Measurements from ENCODE around the gene AKAP6.

The AKAP6 gene

GRCh38 chr14:32677129-32677780 is 348.2 kb downstream of the AKAP6 start:
- no peak overlapping the region for H3K4me3 ChIP-seq (ENCODE audit: low read depth, low read length)
- DNase-seq (ENCODE audit: low read depth) = no peak
- in situ Hi-C loops (cut with HindIII; ENCODE audit: low sequenced_read_pairs) = no loop called here
- TF ChIP-seq, protein P1, sequence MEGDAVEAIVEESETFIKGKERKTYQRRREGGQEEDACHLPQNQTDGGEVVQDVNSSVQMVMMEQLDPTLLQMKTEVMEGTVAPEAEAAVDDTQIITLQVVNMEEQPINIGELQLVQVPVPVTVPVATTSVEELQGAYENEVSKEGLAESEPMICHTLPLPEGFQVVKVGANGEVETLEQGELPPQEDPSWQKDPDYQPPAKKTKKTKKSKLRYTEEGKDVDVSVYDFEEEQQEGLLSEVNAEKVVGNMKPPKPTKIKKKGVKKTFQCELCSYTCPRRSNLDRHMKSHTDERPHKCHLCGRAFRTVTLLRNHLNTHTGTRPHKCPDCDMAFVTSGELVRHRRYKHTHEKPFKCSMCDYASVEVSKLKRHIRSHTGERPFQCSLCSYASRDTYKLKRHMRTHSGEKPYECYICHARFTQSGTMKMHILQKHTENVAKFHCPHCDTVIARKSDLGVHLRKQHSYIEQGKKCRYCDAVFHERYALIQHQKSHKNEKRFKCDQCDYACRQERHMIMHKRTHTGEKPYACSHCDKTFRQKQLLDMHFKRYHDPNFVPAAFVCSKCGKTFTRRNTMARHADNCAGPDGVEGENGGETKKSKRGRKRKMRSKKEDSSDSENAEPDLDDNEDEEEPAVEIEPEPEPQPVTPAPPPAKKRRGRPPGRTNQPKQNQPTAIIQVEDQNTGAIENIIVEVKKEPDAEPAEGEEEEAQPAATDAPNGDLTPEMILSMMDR (IDR thresholded peaks at IDR 0.05; ENCODE audit: low read depth, low read length, missing control alignments) = no peak

DNA sequence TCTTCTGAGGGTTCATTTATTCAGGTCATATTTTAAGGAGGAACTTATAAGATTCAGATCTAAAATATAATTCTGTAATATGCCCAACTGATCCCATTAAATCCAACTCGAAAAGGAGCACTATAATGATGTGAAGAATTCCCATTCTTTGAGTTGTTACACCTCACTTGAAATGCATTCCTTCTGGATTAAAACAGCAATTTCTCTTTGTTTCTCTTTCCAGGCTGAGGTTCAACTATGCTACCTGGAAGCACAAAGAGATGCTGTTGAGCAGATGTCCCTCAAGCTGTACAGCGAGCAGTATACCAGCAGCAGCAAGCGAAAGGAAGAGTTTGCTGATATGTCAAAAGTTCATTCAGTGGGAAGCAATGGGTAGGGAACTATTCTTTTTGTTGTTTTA is 349.0 kb downstream of the AKAP6 start:
- DNase-seq (ENCODE audit: low read depth) = no peak
- no peak overlapping the region for H3K4me3 ChIP-seq (ENCODE audit: low read depth, low read length)
- TF ChIP-seq, protein P1 (IDR thresholded peaks at IDR 0.05; ENCODE audit: low read depth, low read length, missing control alignments) = no peak
- in situ Hi-C loops (cut with HindIII; ENCODE audit: low sequenced_read_pairs) = no loop called here

DNA sequence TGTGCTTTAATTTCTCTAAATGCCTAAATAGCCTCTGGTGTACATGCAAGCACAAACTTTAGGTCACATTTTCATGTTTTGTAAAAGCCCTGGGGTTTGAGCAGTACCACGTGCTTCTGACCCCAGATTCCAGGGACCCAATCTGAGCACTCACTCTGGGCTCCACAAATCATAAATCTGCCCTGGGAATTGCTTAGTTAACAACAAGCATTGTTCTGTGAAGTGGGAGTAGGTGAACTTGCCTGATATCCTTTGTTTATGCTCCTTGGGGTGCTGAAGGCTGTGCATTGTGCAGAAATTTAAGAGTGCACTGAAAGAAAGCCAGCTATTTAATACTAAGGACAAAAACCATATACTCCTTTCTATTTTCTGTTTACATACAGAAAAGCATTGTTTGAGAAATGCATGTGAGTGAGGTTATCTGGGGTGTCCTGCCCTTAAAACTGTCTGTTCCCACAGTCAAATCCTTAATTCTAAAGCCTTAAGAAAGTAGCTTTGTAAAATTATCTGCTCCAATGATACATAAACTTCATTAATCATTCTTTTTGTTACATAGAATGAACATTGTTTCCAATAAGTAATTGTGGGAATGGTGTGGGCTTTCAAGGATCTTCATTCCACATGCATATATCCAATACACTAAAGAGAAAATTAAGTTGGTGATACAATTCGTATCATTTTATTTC is 351.0 kb downstream of the AKAP6 start:
- no peak overlapping the region for H3K4me3 ChIP-seq (ENCODE audit: low read depth, low read length)
- DNase-seq (ENCODE audit: low read depth) = no peak
- TF ChIP-seq, protein P1 (IDR thresholded peaks at IDR 0.05; ENCODE audit: low read depth, low read length, missing control alignments) = no peak
- in situ Hi-C loops (cut with HindIII; ENCODE audit: low sequenced_read_pairs) = no loop called here

- in situ Hi-C loops (cut with HindIII; ENCODE audit: low sequenced_read_pairs) = no loop called here
- TF ChIP-seq, protein P1 (IDR thresholded peaks at IDR 0.05; ENCODE audit: low read depth, low read length, missing control alignments) = no peak
- no peak overlapping the region for H3K4me3 ChIP-seq (ENCODE audit: low read depth, low read length)
- DNase-seq (ENCODE audit: low read depth) = no peak
Observed at GRCh38 chr14:32681598-32681997, 352.5 kb downstream of the AKAP6 start.

- no peak overlapping the region for H3K4me3 ChIP-seq (ENCODE audit: low read depth, low read length)
- TF ChIP-seq, protein P1 (IDR thresholded peaks at IDR 0.05; ENCODE audit: low read depth, low read length, missing control alignments) = no peak
- DNase-seq (ENCODE audit: low read depth) = no peak
- in situ Hi-C loops (cut with HindIII; ENCODE audit: low sequenced_read_pairs) = no loop called here
Observed at GRCh38 chr14:32682214-32682613, 353.1 kb downstream of the AKAP6 start.

DNA sequence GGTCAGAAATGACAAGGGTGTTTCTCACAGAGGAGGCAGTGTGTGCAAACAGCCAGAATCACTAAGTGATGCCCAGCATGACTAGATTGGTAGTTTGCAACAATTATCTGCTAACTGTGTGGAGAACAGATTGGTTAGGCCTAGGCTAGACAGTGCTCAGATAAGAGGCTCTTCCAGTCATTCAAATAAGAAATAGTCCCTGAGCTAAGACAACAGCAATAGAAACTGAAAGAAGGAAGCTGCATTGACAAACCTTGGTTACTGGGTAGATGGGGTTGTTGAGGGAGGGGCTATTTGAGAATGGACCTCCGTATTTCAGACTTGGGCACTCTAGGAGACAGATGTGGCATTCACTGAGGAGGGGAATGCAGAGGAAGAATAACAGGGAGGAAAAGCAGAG is 354.6 kb downstream of the AKAP6 start:
- in situ Hi-C loops (cut with HindIII; ENCODE audit: low sequenced_read_pairs) = no loop called here
- no peak overlapping the region for H3K4me3 ChIP-seq (ENCODE audit: low read depth, low read length)
- no peak for DNase-seq (ENCODE audit: low read depth)
- TF ChIP-seq, protein P1 (IDR thresholded peaks at IDR 0.05; ENCODE audit: low read depth, low read length, missing control alignments) = no peak
